Putamen (tissue), 1 donor: Measurements from ENCODE around the gene ZEB1.
"Not testable (repeated sequence)": the region's sequence is repeated elsewhere in the genome, so short reads cannot be mapped to it uniquely, and the experiment has no call there.

Source experiments
- DNase-seq: peaks from one replicate; pipeline ENCODE4 v3.0.0-alpha.2; 2016; ENCODE audit warnings: low spot score

The ZEB1 gene

GRCh38 chr10:31318382-31318853 is 598 bp upstream of the ZEB1 start:
- peak; percentile 47 for DNase-seq

DNA sequence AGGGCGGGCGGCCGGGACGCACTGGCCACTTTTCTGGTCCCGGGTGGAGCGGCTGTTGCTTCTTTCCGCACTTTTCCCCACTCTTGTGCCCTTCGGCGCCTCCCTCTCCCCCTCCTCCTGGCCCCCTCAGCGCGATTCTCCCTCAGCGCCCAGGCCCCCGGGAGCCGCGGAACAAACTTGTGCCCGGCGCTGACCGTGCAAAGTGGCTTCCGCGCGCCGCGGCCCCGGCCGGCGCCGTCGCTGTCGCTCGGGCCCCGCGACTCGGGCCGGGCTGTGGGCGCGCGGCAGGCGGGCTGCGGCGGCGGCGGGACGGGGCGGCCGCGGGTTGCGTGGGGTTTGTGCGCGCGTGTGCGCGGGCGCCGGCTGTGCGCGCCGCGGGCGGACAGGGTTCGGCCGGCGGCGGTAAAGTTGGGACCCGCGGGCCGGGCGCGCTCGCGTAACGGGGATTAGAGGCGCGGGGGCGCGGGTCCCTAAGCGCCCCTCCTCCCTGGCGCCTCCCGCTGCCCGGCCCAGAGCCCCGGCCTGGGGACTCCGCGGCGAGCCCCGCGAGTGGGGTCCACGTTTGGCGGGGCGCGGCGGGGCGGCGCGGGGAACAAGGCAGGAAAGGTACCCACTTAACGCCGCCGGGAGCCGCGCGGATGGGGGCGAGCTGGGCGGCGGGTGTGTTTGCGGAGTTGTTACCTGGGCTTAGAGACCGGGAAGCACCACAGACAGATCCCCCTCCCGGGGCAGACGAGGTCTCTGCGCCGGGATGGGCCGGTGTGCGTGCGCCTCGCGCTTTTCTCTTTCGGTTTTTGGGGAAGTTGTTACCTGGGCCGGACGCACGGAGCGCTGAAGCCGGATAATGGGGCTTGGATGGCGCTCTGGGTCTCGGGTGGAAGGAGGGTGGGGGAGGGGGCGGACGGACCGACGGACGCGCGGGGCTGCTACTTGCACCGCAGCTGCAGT is 860 bp downstream of the ZEB1 start:
- DNase-seq = peak; percentile 10

GRCh38 chr10:31320550-31321211 is 1.7 kb downstream of the ZEB1 start:
- peak; percentile 45 for DNase-seq

DNA sequence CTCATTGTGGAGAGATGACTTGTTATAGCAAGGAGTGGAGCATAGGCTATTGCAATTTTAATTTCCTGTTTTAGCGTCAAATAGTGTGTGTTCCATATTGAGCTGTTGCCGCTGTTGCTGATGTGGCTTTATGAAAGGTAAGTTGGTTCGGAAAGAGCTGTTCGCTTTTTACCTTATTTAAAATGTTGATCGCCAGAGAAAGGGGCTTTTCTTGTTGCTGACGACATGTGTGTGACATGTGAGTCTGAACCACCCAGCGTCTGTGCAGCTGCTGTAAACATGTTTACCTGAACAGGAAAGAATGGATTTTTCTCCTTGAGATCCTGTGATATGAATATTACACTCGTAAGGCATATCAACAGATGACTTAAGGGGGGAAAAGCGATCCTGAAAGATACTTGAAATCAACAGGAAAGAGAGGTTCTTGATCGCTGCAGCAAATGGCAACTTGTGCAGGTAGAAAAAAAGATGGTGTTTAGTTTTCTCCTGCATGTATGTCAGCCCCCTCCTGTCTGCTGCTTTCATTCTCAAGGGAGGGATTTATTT is 2.5 kb downstream of the ZEB1 start:
- DNase-seq = peak; percentile 12

GRCh38 chr10:31322647-31323046 is 3.6 kb downstream of the ZEB1 start:
- DNase-seq = peak; percentile 23

DNA sequence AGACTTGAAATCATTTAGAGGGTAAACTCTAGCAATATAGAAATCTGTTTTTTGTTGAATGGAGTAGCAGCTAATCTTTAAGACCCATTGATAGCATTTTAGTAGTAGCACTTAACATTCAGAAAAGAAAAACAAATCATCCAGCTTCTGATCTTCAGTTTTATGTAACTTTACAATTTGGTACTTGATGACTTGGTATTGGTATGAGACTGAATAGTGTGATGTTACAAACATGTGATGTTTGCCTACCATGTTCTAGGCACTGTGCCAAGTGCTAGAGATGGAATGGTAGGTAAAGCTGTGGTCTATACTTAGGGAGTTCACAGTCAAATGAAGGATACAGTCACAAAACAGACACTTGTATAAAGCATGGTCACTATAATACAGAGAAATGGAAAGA is 21.3 kb downstream of the ZEB1 start:
- no peak for DNase-seq

GRCh38 chr10:31341552-31341951 is 22.5 kb downstream of the ZEB1 start:
- no peak for DNase-seq

DNA sequence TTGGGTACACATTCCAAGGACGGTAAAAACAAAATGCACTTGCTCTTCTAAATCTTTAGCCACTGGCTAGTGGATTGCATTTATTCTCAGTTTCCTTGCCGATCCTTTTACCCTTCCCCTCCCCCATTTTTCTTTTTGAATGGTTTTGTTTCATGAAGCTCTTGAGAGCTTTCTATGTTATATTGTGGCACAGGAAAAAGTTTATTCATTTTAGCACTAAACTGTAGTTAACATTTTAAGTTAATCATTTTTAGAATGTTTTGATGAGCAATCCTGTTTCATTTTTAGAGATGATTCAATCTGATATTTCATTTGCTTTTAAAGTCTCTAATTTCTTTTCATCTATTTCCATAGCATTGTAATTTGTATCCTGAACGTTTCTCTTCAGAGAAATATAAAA is 24.0 kb downstream of the ZEB1 start:
- DNase-seq = no peak

DNA sequence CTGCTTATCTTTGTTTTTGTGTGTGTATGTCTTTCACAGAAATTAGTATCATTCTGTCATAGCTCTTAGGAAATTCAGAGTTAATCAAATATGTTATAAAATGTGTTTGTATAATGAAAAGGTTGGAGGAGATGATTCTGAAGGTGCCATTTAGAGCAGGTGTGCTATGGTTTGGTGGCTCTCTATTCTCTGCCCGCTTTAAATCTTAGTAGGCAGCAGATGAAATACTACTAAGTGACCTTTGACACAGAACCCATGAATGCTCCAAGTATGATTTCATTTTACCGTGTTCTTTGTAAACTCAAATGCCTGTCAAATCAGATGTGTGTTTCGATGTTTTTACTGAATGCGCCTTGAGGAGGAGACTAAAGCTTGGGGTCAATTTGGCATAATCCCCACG is 24.5 kb downstream of the ZEB1 start:
- DNase-seq = no peak

DNA sequence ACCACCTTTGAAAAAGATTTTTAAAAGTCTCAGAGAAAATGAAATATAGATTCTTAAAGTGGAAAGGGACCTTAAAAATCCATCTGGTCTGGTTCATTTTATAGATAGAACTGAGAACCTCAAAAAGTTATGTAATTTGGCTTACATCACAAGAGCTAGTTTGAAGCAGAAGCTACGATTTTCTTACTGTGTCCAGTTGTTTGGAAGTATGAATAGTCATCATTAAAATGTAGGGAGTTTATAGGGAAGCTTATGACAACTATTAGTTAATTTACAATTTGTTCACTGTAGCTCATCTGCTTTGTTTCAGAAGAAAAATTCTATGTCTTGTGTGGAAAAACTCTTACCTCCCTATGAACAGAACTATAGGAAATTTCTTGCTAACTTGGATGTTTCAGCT is 26.9 kb downstream of the ZEB1 start:
- DNase-seq = no peak

DNA sequence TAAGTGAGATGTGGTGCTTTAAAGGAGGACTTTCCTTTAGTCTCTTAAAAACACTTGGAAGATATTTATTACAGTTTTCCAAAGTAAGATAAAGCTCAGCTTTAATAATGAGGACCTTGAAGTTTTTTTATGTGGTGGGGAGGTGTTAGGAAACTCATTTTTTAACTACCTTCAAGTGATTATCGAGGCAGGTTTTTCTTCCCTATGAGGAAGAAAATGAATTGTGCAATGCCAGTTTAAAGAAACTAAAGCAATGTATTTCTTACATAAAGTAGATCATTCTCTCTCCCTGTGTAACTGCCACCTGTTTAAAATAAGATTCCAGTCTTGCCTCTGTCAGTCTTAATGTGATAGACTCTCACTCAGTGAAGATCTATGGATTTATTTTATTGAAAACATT is 27.9 kb downstream of the ZEB1 start:
- DNase-seq = no peak

DNA sequence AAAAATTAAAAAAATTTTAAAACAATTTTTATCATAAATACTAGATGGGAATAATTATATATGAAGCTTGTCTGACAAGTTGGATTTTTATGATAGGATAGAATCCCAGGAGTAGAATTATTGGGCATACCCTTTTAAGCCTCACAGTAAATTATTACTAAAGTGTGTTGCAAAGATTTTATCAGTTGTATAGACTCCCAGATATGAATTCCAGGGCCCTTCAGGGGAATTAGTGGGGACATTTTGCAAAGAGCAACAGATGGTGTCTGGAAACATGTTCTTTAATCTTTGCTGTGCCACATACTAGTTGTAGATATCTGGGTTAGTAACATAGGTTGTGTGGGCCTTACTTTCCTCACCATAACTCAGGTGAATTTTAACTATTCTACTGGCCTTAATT is 28.7 kb downstream of the ZEB1 start:
- DNase-seq = no peak

GRCh38 chr10:31350891-31351290 is 31.9 kb downstream of the ZEB1 start:
- peak; percentile 35 for DNase-seq

- DNase-seq = peak; percentile 17
Observed at GRCh38 chr10:31352436-31353226, 33.6 kb downstream of the ZEB1 start.

DNA sequence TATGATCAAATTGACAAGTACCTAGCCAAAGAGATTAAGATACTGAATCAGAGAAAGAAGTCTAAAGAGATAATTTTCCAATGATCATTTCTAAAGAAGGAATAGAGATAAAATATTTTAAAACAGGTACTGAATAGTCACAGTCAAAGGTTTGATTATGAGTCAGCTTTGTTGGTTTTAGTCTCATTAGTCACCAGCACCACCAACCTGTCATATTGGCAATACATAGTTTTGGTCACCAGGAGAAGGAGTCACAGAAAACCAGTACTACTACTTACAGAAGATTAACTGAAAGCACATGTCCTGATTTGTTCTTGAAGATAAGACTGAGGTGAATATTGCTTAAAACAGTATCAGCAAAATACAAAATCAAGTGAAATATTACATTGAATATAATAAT is 34.6 kb downstream of the ZEB1 start:
- no peak for DNase-seq

DNA sequence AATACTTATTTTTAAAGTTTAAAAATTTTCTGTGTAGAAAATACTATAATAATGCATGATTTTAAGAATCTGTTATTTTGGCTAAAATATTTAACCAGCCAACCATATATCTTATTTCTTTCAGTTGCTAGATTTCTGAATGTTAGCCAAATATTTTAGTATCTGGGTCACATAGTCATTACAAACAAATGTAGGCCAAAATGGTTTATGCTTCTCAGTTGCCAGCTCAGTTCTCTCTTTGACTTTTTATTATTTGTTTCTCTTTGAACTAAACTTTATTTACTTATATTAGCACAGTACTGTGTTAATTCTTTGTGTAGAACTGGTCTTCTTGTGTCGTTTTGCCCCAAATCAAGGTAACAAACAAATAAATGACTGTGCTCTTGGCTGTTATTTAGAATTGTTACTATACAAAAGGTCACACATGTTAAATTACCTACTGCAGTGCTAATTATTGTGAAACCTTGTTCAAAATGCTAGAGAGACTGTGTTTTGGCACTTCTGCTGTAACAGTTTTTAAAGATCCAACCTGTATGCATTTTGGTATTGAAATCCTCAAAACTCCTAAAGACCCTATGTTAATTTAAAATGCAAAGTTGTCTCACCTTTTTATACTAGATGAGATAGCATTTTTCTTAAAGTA is 39.8 kb downstream of the ZEB1 start:
- DNase-seq = no peak

DNA sequence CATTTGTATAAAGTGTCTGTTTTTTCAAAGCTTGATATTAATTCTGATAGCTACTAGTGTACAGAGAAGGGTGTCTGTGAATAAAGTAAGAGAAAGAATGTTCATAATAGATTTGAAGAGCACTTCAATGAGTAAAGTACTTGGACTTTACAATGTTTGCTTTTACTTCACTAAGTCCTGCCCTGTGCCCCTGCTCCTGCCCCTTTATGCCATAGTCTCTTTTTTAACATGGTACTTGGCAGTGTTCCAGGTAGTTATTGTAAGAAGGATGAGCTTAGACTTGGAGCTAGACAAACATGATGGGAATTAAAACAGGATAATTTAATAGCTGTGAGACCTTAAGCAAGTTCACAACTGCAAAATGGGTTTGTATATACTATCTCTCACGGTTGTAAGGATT is 41.0 kb downstream of the ZEB1 start:
- DNase-seq = no peak

DNA sequence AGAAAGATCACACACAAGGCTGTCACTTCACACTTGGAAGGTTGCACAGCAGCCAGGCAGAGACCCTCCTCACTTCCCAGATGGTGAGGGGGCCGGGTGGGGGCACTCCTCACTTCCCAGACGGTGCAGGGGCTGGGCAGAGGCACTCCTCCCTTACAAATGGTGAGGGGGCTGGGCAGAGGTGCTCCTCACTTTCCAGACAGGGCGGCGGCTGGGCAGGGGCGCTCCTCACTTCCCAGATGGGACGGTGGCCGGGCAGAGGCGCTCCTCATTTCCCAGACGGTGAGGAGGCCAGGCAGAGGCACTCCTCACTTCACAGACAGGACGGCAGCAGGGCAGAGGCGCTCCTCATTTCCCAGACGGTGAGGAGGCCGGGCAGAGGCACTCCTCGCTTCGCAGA is 42.5 kb downstream of the ZEB1 start:
- DNase-seq = not testable (repeated sequence)

DNA sequence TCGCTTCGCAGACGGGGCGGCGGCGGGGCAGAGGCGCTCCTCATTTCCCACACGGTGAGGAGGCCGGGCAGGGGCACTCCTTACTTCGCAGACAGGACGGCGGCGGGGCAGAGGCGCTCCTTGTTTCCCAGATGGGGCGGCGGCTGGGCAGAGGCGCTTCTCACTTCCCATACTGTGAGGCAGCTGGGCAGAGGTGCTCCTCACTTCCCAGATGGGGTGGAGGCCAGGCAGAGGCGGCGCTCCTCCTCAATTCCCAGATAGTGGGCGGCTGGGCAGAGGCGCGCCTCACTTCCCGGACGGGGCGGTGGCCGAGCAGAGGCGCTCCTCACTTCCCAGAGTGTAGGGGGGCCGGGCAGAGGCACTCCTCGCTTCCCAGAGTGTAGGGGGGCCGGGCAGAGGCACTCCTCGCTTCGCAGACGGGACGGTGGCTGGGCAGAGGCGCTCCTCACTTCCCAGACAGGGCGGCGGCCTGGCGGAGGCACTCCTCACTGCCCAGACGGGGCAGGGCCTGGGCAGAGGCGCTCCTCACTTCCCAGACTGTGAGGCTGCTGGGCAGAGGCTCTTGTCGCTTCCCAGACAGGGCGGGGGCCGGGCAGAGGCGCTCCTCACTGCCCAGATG is 43.1 kb downstream of the ZEB1 start:
- DNase-seq = no peak

DNA sequence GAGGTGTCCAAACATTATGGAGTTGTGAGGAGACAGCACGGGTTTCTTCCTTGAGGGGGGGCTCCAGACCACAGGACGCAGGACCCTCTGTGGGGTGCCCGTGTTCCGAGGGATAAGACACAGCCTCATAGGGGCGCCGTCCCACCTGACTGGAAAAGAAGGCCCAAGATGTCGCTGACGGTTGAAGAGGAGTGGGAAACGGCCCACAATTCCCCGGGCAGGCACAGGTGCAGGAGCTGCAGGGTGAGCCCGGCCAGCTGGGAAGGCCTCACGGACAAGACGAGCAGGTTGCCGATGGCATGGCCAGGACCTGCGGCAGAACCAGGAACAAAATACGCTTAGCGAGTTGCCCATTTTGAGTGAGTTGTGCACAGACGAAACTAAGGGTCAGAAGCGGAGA is 44.7 kb downstream of the ZEB1 start:
- DNase-seq = not testable (repeated sequence)

GRCh38 chr10:31364238-31364637 is 45.2 kb downstream of the ZEB1 start:
- not testable (repeated sequence) for DNase-seq
